PFSK-1 (cell line): ENCODE data around the gene ZNF133.

Source experiments
- POLR2AphosphoS5 ChIP-seq: IDR thresholded peaks from 2 replicates; pipeline ENCODE4 v1.6.1; 2012; ENCODE audit warnings: low read depth, mild to moderate bottlenecking, control low read depth, low read length, moderate library complexity
- REST ChIP-seq, 2 experiments: IDR thresholded peaks; 2 replicates each; pipeline versions ENCODE4 v1.6.1 to v1.8.0; 2011 to 2012; ENCODE audit warnings: low read depth in 2 of 2, low read length in 2 of 2, control low read depth in 1 of 2, inconsistent platforms in 1 of 2, mild to moderate bottlenecking in 1 of 2, moderate library complexity in 1 of 2; ENCODE audit not compliant: insufficient read depth in 1 of 2

- TF ChIP-seq POLR2AphosphoS5, result no peak
- TF ChIP-seq REST (IDR thresholded peaks at IDR 0.05; ENCODE audit: insufficient read depth in 1 of 2, low read depth in 2 of 2, low read length in 2 of 2), result no peak
Observed at GRCh38 chr20:18287546-18287914, 797 bp upstream of the ZNF133 start.
